Activated CD8-positive, alpha-beta memory T cell treated with anti-CD3 and anti-CD28 coated beads for 36 hours (primary cell): ENCODE results near the gene ERFL. TPM values are rescaled to one million over a fixed set of nuclear protein-coding genes. Genes with fewer than 3 reads are reported as not detected.

ENCODE experiments used
- CTCF ChIA-PET: fragments of 350-600 bp; sonication (Branson Sonifier 250); formaldehyde crosslinking; loops from one replicate; lab custom pipeline; 2021; ENCODE audit warnings: antibody characterized with exemption; lab: Charles Lee
- POLR2A ChIA-PET: fragments of 350-600 bp; sonication (Branson Sonifier 250); formaldehyde crosslinking; loops from one replicate; lab custom pipeline; 2021; ENCODE audit warnings: antibody characterized with exemption; lab: Charles Lee
- total RNA-seq, 2 experiments: library from RNA; stranded (reverse); gene quantifications; one replicate each; pipeline ENCODE4 v1.2.3, GENCODE V29; 2021

ERFL gene
- total RNA-seq, 2 experiments from 2014 or later, result 1.1 to 1.3 TPM

DNA sequence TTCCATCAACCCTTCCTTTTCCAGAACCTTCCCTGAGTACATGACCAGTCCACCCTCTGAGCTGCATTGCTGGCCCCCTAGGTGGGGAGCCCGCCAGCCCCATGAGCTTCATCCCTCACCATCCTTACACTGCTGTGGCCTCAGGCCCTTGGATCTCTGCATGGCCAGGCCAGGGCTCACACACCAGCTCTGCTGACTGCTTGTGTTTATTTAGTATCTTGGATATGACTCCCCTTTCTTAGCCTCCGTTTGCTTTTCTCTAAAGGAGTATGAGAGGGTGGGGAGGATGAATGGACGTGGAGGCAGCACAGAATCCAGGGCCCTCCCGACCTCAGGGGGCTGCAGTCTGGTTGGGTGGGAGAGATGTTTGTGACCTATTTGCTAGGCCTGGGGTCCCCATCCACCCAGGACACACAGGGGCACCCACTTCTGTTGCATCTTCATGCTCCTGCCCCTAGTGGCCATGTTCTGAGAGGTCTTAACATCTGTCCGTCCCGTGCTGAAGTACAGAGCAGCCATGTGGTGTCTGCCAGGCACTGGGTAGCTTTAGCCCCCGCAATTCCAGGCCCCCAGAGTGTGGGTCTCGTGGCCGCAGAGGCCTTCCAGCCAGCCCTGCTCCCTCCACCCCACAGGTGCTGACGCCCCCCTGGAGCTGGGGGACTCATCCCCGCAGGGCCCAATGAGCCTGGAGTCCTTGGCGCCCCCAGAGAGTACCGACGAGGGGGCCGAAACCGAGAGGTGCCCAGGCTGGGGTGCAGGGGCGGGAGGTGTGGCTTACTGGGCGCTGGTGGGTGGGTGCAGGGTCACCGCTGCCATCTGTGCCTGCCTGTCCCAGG is 32.3 kb downstream of the ERFL start:
- ChIA-PET CTCF (interaction anchor here (0.7 to 1.5 kb wide), 7 partner anchors 8 to 36 kb away, joined by 3 to 5 read pairs (median 3); partner anchors contain the start of gene RPS19), POLR2A (interaction anchor here (1.1 to 1.4 kb wide), 3 partner anchors 10 to 16 kb away, joined by 3 to 4 read pairs (median 3); no protein-coding TSS in a partner anchor)

DNA sequence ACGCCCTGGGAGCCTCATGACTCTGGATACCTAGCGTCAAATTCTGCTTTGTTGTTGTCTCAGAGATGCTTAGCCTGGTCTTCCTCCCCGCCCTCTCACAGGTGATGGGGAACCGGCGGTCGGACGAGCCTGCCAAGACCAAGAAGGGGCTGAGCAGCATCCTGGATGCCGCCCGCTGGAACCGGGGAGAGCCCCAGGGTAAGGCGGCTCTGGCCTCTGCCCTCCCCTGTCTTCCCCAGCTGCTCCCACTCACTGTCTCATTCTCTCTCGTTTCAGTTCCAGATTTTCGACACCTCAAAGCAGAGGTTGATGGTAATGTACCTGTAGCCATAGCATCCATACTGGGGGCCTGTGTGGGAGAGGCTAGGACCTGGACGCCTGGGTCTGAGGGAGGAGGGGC is 33.9 kb downstream of the ERFL start:
- ChIA-PET POLR2A (no interaction called here), CTCF (interaction anchor here (0.7 to 1.5 kb wide), 2 partner anchors 11 to 52 kb away, joined by 3 read pairs; no protein-coding TSS in a partner anchor)

DNA sequence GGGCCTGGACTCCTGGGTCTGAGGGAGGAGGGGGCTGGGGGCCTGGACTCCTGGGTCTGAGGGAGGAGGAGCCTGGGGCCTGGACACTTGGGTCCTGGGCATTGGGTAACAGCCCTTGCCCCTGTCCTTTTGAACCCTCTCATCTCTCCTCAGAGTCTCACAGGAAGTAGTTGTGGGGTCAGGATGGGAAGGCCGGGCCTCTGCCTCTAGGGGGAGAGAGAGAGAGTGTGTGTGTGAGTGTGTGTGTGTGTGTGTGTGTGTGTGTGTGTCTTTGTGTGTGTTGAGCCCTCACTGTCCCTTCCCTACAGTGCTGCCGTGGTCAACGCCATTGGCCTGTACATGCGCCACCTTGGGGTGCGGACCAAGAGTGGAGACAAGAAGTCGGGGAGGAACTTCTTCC is 34.4 kb downstream of the ERFL start:
- POLR2A ChIA-PET, result no interaction called here
- CTCF ChIA-PET, result no interaction called here

DNA sequence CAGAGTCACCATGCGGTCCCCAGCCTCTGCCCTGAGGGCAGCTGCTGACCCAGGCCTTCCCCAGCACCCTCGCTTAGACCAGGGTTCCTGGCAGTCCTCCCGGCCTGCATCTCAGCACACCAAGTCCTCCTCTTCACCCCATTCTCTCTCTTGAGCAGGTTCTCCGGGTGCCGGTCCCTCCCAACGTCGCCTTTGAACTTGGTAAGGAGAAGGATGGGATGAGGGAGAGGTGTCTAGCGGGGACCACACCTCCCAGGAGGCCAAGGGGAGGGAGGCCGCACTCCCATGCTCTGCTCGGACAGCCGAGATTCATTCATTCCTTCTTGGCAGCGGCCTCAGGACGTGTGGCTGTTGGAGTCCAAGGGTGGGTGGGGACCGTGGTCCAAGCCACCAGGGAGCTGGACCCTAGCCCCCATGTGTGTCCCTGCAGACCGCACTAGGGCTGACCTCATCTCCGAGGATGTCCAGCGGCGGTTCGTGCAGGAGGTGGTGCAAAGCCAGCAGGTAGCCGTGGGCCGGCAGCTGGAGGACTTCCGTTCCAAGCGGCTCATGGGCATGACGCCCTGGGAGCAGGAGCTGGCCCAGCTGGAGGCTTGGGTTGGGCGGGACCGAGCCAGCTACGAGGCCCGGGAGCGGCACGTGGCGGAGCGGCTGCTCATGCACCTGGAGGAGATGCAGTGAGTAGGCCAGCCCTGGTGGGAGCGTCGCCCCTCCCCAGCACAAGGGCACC is 35.9 kb downstream of the ERFL start:
- POLR2A ChIA-PET, result interaction anchor here (0.6 to 0.8 kb wide), 2 partner anchors 29 to 59 kb away, joined by 3 to 4 read pairs; no protein-coding TSS in a partner anchor
- CTCF ChIA-PET, result interaction anchor here (0.5 to 1.2 kb wide), 4 partner anchors 8 to 52 kb away, joined by 3 read pairs; no protein-coding TSS in a partner anchor

DNA sequence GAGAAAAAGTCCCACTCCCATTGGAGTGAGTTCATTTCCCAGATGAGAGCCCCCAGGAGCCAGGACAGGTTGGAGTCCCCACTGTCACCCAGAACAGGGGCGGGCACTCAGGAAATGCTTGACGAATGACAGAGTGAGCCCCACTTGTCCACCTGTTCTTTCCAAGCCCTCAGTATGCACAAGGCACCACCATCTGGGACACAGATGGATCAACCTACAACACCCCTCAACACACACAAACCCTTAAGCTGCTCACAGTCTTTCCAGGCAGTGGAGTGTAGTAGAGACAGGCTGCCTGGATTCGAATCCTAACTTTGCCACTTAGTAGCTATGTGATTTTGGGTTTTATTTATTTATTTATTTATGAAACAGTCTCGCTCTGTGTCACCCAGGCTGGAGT is 37.3 kb downstream of the ERFL start:
- CTCF ChIA-PET, result no interaction called here
- POLR2A ChIA-PET, result interaction anchor here (0.5 to 0.6 kb wide), 2 partner anchors 8 to 16 kb away, joined by 3 to 6 read pairs; no protein-coding TSS in a partner anchor

DNA sequence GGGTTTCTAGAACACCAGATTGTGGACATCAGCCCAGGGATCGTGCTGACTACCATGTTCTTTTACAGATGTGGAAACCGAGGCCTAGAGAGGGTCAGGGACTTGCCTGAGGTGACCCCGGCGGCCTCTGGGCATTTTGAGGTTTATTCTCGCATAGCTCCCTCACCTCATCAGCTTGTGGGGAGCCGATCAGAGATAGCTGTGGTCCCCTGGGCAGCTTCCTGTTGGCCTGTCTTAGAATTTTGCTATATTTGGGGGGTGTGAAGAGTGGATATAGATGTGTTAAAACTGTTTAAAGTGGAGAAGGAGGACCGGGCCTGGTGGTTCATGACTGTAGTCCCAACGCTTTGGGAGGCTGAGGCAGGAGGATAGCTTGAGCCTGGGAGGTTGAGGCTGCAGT is 38.4 kb downstream of the ERFL start:
- POLR2A ChIA-PET, result interaction anchor here (0.7 kb wide), 1 partner anchor 13 kb away, joined by 3 read pairs; no protein-coding TSS in a partner anchor
- CTCF ChIA-PET, result interaction anchor here (0.7 to 1.4 kb wide), 2 partner anchors 29 to 56 kb away, joined by 3 read pairs; no protein-coding TSS in a partner anchor

DNA sequence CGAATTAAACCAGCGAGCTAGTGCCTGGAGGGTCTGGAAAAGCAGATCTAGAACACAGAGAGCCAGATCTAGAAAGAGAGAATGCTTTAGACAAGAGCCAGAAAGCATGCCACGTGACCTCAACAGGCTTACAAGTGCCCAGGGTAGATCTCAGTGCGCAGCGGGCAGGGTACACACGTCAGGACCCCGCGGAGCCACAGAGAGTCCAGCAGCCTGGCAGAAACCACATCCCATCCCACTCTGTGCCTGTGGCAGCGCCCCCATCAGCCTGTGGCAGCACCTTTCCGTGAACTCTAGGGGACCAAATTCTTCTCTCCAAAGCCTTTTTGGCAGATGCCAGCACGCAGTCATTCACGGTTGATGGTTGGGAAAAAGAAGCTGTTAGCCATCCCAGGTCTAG is 39.3 kb downstream of the ERFL start:
- POLR2A ChIA-PET, result interaction anchor here (1.5 kb wide), 1 partner anchor 17 kb away, joined by 7 read pairs; no protein-coding TSS in a partner anchor

DNA sequence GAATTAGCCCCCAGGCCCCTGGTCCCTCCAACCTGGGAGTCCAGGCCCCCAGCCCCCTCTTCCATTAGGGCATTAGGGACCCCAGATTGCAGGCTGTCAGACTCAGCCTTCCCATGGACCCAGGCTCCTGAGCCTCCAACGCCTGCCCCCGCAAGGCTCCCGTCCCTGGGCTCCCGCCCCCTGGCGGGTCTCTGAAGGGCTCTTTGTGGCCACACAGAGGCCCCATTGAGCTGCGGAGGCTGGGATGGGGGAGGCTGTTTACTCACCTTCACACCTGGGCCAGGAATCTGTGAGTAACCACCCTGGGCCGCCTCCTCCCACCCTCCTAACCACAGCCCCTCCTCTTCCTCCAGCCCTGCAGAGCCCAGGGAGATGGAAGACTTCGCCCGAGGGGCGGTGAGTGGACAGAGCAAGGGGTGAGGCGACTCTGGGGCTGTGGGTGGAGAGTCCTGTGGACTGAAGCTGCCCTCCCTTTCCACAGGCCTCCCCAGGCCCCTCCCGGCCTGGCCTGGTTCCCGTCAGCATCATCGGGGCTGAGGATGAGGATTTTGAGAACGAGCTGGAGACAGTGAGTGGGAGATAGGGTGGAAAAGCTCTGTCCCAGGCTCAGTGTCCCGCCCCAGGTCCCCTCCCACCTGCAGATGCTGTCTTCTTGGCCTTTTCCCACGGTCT is 40.4 kb downstream of the ERFL start:
- ChIA-PET POLR2A (interaction anchor here (1.0 to 3.6 kb wide), 8 partner anchors 12 to 57 kb away, joined by 3 to 25 read pairs (median 10); partner anchors contain the start of genes ERFL and RPS19), CTCF (interaction anchor here (0.5 to 3.6 kb wide), 10 partner anchors 8 to 70 kb away, joined by 3 to 20 read pairs (median 3); partner anchors contain the start of genes CD79A and RPS19)

More for the DNA sequence above, 39.3 kb downstream of the ERFL start:
- CTCF ChIA-PET, result interaction anchor here (1.0 to 3.6 kb wide), 6 partner anchors 14 to 69 kb away, joined by 3 to 20 read pairs (median 3); partner anchors contain the start of gene RPS19

DNA sequence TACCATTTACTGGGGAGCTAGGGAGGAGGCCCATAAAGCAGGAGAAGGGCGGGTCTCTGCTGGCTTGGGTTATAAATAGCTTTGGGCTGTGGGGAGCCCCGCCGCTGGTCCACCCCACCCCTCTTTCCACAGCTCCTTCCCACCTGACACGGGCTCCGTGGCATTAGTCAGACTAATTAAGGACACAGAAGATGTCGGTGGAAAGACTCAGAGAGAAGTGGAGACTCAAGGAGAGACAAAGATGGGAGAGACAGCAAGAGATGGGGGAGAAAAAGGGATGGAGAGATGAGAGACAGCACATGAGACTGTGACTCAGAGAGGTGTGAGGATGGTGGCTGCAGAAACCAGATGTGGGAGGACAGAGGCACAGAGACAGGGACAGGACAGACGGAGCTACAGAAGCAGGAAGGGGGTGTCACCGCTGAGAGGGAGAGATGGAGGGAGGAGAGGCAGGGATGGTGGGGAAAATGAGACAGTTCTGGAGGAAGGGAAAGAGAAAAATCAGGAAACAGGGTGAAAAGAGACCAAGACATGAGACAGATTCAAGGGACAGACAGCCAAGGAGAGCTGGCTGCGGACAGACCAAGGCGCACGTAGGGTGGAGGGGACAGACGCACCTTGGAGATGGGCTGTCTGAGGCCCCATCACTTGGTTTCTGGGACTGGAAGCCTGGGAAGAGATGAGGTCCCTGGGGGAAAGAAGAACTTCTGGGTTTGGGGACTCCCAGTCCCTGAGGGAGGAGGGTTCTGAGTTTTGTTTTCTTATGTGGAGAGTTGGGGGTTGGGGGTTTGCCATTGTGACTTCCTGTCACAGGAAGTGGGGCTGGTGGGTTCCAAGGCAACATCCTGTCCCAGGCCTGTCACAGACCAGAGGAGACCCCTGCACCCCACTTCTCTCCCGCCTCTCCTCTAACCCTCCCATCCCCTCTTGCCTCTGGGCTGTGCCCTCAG is 41.2 kb downstream of the ERFL start:
- ChIA-PET POLR2A (interaction anchor here (0.5 to 3.6 kb wide), 11 partner anchors 9 to 277 kb away, joined by 3 to 25 read pairs (median 5); partner anchors contain the start of genes ERFL and RPS19), CTCF (interaction anchor here (0.8 to 3.6 kb wide), 14 partner anchors 9 to 65 kb away, joined by 3 to 20 read pairs (median 4); partner anchors contain the start of genes CD79A and RPS19)

DNA sequence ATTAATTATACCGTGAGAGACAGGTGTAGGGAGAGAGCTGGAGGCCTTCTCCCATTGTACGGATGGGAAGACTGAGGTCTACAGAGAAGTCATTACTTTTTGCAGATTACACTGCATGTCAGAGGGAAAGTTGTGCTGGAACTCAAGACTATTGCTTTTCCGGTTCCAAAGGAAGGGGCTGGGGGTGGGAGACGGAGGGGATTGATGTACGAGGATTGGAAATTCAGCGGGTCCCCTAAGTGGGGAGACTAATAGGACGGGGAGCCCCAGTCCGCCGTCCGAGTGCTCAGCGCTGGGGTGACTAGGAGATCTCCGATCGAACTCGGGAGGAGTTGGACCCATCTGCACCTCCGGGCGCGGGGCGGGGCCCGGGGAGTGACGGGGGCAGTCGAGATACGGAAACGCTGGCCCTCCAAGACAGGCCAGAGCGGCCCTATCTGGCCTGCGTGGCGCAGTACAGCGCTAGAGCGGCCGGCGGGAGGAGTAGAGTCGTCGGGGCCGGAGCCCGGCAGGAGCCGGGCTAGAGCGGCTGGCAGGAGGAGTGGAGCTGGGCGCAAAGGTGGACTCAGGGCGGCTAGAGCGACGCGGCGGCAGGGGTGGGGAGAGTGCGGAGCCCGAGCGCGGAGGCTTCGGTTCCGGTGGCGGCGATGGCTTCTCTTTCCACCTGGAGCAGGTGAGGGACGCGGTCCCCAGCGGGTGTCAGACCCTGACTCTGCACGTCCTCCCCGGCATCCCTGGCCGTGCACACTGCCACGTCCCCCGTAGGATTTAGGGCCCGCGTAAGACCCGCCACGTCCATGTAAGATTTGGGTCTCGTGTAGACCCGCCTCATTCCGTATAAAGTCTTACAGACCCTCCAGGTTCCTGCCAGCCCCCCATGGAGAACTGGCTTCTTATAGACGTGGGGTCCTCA is 44.2 kb downstream of the ERFL start:
- CTCF ChIA-PET, result interaction anchor here (0.6 to 3.4 kb wide), 8 partner anchors 9 to 75 kb away, joined by 3 to 20 read pairs (median 3); partner anchors contain the start of gene RABAC1
- POLR2A ChIA-PET, result interaction anchor here (0.6 to 1.7 kb wide), 10 partner anchors 9 to 74 kb away, joined by 3 to 12 read pairs (median 4); partner anchors contain the start of gene RPS19

DNA sequence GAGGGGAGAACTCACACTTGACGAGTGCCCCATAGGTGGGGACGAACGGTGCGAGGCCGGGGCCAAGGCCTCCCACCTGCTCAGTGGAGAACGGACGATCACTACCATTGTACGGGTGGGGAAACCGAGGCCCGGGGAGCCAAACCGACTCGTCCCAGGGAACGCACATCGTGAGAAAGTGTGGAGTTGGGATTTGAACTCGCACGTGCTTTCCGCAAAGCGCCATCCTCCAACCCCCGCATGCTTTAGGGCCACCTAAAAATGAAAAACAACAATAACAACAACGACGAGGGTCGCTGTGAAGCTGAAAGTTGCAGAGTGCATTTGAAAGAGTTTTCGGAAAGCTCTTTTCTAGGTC is 44.8 kb downstream of the ERFL start:
- ChIA-PET POLR2A (interaction anchor here (0.7 to 1.7 kb wide), 8 partner anchors 8 to 75 kb away, joined by 3 to 12 read pairs (median 5); partner anchors contain the start of gene RPS19), CTCF (interaction anchor here (1.3 to 3.1 kb wide), 3 partner anchors 10 to 25 kb away, joined by 3 to 18 read pairs (median 6); no protein-coding TSS in a partner anchor)

DNA sequence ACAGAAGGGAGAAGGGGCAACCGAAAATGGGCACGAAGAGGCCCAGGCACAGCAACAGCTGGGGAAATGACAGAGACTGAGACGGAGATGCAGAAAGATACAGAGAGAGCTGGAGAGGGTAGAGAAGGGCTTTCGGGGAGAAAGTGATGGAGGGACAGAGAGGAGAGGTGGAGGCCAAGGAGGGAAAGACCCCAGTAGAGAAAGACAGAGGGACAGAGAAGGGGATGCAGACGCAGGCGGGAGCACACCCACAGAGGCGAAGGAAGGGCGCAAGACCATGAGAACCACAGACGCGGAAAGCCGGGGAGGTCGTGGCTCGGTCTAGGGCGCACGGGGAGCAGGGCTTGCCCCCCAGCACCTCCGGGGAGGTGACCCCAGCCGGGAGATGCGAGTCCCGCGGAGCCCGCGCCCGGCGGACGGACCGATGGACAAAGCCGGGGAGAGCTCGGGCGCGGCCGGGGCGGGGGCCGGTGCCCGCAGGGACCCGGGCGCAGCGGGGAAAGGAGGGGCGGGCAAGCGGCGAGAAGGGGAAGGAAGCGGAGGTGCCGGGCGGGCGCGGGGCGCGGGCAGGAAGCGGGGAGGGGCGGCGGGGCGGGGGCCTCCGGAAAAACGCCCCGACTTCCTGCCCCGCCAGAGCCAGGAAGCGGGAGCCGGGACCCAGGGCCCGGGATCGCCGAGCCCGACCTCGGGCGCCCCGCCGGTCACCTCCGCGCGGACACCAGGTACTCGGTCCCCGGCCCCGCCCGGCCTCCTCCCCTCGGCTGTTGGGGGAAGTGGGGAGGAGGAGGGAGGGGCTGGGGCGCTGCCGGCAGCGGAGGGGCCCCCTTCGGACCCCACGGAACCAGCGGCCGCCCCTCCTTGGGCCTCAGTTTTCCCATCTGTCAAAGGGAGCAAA is 45.4 kb downstream of the ERFL start, which contains the start of gene ARHGEF1:
TSS of gene ARHGEF1 (plus strand) at position 617 of the 895 bp plus-strand sequence. CDS start 4,899 bp downstream, outside the sequence.
- POLR2A ChIA-PET, result interaction anchor here (0.7 to 1.6 kb wide), 8 partner anchors 8 to 75 kb away, joined by 3 to 12 read pairs (median 5); partner anchors contain the start of gene RPS19
- CTCF ChIA-PET, result interaction anchor here (1.7 to 3.1 kb wide), 2 partner anchors 10 to 12 kb away, joined by 3 to 18 read pairs; no protein-coding TSS in a partner anchor

DNA sequence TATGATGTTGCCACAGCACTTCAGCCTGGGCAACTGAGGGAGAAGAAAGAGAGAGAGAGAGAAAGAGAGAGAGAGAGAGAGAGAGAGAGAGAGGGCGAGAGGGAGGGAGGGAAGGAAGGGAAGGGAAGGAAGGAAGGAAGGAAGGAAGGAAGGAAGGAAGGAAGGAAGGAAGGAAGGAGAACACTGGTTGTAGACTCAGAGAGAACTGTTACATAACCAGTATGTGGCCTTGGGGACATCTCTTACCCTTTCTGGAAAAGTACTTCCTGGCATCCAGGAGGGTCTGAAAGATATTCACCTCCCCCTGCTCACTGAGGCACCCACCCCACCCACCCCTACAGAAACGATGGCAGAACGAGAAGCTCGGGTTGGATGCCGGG is 47.9 kb downstream of the ERFL start:
- ChIA-PET POLR2A (no interaction called here), CTCF (no interaction called here)

DNA sequence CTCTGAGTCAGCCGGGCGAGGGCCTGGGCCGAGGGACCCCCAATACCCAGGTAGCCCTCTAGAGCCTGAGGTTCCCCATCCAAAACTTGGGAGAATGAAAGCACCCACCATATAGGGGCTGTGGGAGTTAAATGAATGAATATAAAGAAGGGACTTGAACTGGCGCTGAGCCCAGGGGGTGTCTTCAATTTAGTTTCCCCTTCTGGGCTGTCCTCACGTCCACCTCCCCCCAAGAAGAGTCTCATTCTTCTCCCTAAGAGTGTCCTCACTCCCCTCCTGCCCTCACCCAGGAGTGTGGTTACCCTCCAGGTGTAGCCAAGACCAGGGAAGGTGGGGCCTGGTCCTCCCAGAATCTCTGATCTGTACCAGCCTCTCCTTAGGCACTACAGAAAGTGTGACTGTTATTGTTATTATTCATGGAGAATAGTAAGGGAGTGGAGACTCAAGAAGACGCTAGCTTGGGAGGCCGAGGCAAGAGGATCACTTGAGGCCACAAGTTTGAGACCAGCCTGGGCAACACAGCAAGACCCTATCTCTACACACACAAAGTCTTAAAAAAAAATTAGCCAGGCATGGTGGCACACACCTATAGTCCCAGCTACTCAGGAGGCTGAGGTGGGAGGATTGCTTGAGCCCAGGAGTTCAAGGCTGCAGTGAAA is 48.5 kb downstream of the ERFL start:
- ChIA-PET POLR2A (no interaction called here), CTCF (no interaction called here)
